ENCODE results near the gene MST1.

DNA sequence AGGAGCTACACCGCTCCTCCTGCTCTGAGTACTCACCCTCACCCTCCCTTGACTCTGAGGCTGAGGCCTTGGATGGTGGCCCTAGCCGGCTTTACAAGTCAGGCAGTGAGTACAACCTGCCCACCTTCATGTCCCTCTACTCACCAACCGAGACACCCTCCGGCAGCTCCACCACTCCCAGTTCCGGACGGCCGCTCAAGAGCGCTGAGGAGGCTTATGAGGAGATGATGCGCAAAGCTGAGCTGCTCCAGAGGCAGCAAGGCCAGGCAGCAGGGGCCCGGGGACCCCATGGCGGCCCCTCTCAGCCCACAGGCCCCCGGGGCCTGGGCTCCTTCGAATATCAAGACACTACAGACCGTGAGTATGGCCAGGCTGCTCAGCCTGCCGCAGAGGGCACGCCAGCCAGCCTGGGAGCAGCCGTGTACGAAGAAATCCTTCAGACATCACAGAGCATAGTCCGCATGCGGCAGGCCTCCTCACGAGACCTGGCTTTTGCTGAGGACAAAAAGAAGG lies 36.3 kb downstream of the MST1 start:
- TF ChIP-seq ZNF253 (CRISPR knock-in tag; conservative IDR thresholded peaks at IDR 0.05) (no peak), ZNF274 (IDR thresholded peaks at IDR 0.05; ENCODE audit: borderline replicate concordance, low read depth, low read length) (no peak), MTA1 (IDR thresholded peaks at IDR 0.05; ENCODE audit: borderline replicate concordance) (no peak), ETV6 (IDR thresholded peaks at IDR 0.05; ENCODE audit: borderline replicate concordance in 1 of 2, low read depth in 2 of 2, low read length in 1 of 2) (no peak), ETV6 (CRISPR knock-in tag; IDR thresholded peaks at IDR 0.05; ENCODE audit: borderline replicate concordance) (no peak), NFIC (IDR thresholded peaks at IDR 0.05) (no peak), MYC (IDR thresholded peaks at IDR 0.05; ENCODE audit: low read depth, low read length) (no peak), MYC (CRISPR knock-in tag; IDR thresholded peaks at IDR 0.05; ENCODE audit: borderline replicate concordance, low read depth) (no peak)
- TF ChIP-seq, protein P1, sequence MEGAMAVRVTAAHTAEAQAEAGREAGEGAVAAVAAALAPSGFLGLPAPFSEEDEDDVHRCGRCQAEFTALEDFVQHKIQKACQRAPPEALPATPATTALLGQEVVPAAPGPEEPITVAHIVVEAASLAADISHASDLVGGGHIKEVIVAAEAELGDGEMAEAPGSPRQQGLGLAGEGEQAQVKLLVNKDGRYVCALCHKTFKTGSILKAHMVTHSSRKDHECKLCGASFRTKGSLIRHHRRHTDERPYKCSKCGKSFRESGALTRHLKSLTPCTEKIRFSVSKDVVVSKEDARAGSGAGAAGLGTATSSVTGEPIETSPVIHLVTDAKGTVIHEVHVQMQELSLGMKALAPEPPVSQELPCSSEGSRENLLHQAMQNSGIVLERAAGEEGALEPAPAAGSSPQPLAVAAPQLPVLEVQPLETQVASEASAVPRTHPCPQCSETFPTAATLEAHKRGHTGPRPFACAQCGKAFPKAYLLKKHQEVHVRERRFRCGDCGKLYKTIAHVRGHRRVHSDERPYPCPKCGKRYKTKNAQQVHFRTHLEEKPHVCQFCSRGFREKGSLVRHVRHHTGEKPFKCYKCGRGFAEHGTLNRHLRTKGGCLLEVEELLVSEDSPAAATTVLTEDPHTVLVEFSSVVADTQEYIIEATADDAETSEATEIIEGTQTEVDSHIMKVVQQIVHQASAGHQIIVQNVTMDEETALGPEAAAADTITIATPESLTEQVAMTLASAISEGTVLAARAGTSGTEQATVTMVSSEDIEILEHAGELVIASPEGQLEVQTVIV (CRISPR knock-in tag; IDR thresholded peaks at IDR 0.05; ENCODE audit: borderline replicate concordance): no peak
